Common myeloid progenitor, CD34-positive (primary cell): Measurements from ENCODE around the gene TTBK2.

ENCODE experiments used
- CTCF ChIA-PET: fragments of 350-600 bp; sonication (Branson Sonifier 250); formaldehyde crosslinking; loops from one replicate; lab custom pipeline; 2021; ENCODE audit warnings: antibody characterized with exemption; lab: Charles Lee
- POLR2A ChIA-PET: fragments of 350-600 bp; sonication (Branson Sonifier 250); formaldehyde crosslinking; loops from one replicate; lab custom pipeline; 2021; ENCODE audit warnings: antibody characterized with exemption; lab: Charles Lee
- DNase-seq, 3 donors: peaks; one replicate each; pipeline versions ENCODE4 v3.0.0 to v3.0.0-alpha.2; 2013
- H3K27ac ChIP-seq, 2 experiments: 1 replicate in 1 of 2; 2 replicates in 1 of 2; pipeline ENCODE4 v1.7.0; 2013; ENCODE audit warnings: inconsistent platforms in 2 of 2, low read length in 2 of 2, mild to moderate bottlenecking in 2 of 2, low read depth in 1 of 2, moderate library complexity in 1 of 2; ENCODE audit not compliant: severe bottlenecking in 2 of 2, insufficient read depth in 1 of 2, poor library complexity in 1 of 2
- H3K27me3 ChIP-seq, 5 experiments: replicated peaks in 2 of 5; 1 replicate in 3 of 5; 2 replicates in 2 of 5; pipeline versions ENCODE4 v1.6.1 to v1.7.0; 2013; ENCODE audit warnings: low read length in 4 of 5, mild to moderate bottlenecking in 2 of 5, moderate library complexity in 2 of 5, inconsistent platforms in 1 of 5; ENCODE audit not compliant: insufficient read depth in 5 of 5, control insufficient read depth in 4 of 5
- H3K36me3 ChIP-seq, 4 experiments: 1 replicate in 2 of 4; 2 replicates in 2 of 4; pipeline versions ENCODE4 v1.6.1 to v1.7.0; 2013; ENCODE audit warnings: low read length in 3 of 4, control low read depth in 1 of 4, mild to moderate bottlenecking in 1 of 4; ENCODE audit not compliant: control insufficient read depth in 4 of 4, insufficient read depth in 4 of 4
- H3K4me1 ChIP-seq, 4 experiments: 1 replicate in 3 of 4; 2 replicates in 1 of 4; pipeline versions ENCODE4 v1.6.1 to v1.7.1; 2013; ENCODE audit warnings: low read length in 3 of 4, mild to moderate bottlenecking in 3 of 4, control low read depth in 1 of 4, inconsistent platforms in 1 of 4, moderate library complexity in 1 of 4; ENCODE audit not compliant: control insufficient read depth in 4 of 4, insufficient read depth in 4 of 4; ENCODE audit errors: control extremely low read depth in 1 of 4
- H3K4me3 ChIP-seq, 7 experiments: 1 replicate in 4 of 7; 2 replicates in 3 of 7; pipeline versions ENCODE4 v1.5.1 to v1.7.0; 2013; ENCODE audit warnings: mild to moderate bottlenecking in 7 of 7, low read length in 6 of 7, moderate library complexity in 6 of 7, inconsistent platforms in 2 of 7, low read depth in 2 of 7, control low read depth in 1 of 7; ENCODE audit not compliant: insufficient read depth in 4 of 7, control insufficient read depth in 1 of 7; ENCODE audit errors: extremely low read depth in 1 of 7
- H3K9me3 ChIP-seq, 5 experiments: 1 replicate in 4 of 5; 2 replicates in 1 of 5; pipeline versions ENCODE4 v1.6.1 to v1.7.1; 2013; ENCODE audit warnings: low read length in 4 of 5, mild to moderate bottlenecking in 2 of 5, inconsistent platforms in 1 of 5, low read depth in 1 of 5, moderate library complexity in 1 of 5; ENCODE audit not compliant: control insufficient read depth in 4 of 5, insufficient read depth in 2 of 5; ENCODE audit errors: control extremely low read depth in 1 of 5
- WGBS: methylation state at CpG from one replicate; pipeline ENCODE4 v1.1.5; 2013; ENCODE audit not compliant: insufficient coverage; 5-methylcytosine and 5-hydroxymethylcytosine counted together

TTBK2 gene

GRCh38 chr15:42736793-42737528 lies 183.6 kb downstream of the TTBK2 start, which contains the start of gene CDAN1:
Gene CDAN1, minus strand, starts transcription at chr15:42737128. Its CDS starts 26 bp downstream, at chr15:42737102.
- CTCF ChIA-PET: interaction anchor here (0.6 to 1.1 kb wide), 3 partner anchors 31 to 189 kb away, joined by 3 read pairs; no protein-coding TSS in a partner anchor

GRCh38 chr15:42736178-42736792 lies 184.3 kb downstream of the TTBK2 start:
- ChIA-PET CTCF (interaction anchor here (1.1 to 2.1 kb wide), 2 partner anchors 11 to 31 kb away, joined by 3 to 6 read pairs; no protein-coding TSS in a partner anchor), POLR2A (no interaction called here)
- peak overlapping the region; percentile 58 to 95 for H3K27ac ChIP-seq
- peak in 2 of 3 donors; percentile 29 to 34 for DNase-seq
- no peaks in the 10 kb centered on the region for H3K27me3 ChIP-seq
- WGBS: 3% methylated on average over 38 of the region's 55 CpGs
- no peaks in the 10 kb centered on the region for H3K9me3 ChIP-seq
- H3K36me3 ChIP-seq: peaks cover 1 to 47% (median 28%) of the 10 kb centered on the region in 4 experiments
- H3K4me3 ChIP-seq: peak overlapping the region; percentile 78 to 98 (median 89)
- peaks cover 0 to 17% (median 11%) of the 10 kb centered on the region in 4 experiments for H3K4me1 ChIP-seq

More at GRCh38 chr15:42736793-42737528, 183.6 kb downstream of the TTBK2 start, which contains the start of gene CDAN1:
- Histone ChIP-seq H3K4me1 (peaks cover 0 to 17% (median 11%) of the 10 kb centered on the region in 4 experiments), H3K27ac (peak within 1 kb of the TSS; percentile 86 to 95), H3K27me3 (no peaks in the 10 kb centered on the region), H3K36me3 (peaks cover 0 to 40% (median 26%) of the 10 kb centered on the region in 4 experiments), H3K4me3 (peak within 1 kb of the TSS; percentile 78 to 98 (median 89)), H3K9me3 (no peaks in the 10 kb centered on the region)
- under 1% methylated on average over 68 of the region's 76 CpGs for WGBS
- POLR2A ChIA-PET: no interaction called here
- DNase-seq: peak; percentile 79 to 89 (median 89)

GRCh38 chr15:42735382-42736165 lies 185.0 kb downstream of the TTBK2 start:
- Histone ChIP-seq H3K27me3 (no peaks in the 10 kb centered on the region), H3K36me3 (peaks cover 3 to 54% (median 33%) of the 10 kb centered on the region in 4 experiments), H3K4me3 (peak overlapping the region; percentile 78 to 98 (median 89)), H3K4me1 (peaks cover 0 to 17% (median 11%) of the 10 kb centered on the region in 4 experiments), H3K27ac (peak overlapping the region in 1 of 2 experiments; percentile 95), H3K9me3 (no peaks in the 10 kb centered on the region)
- 94% methylated on average over 15 of the region's 19 CpGs for WGBS
- POLR2A ChIA-PET: no interaction called here
- DNase-seq: no peak
- CTCF ChIA-PET: interaction anchor here (0.8 to 2.1 kb wide), 3 partner anchors 10 to 30 kb away, joined by 3 to 6 read pairs (median 3); no protein-coding TSS in a partner anchor

GRCh38 chr15:42734076-42734672 lies 186.4 kb downstream of the TTBK2 start:
- Histone ChIP-seq H3K36me3 (peaks cover 3 to 63% (median 46%) of the 10 kb centered on the region in 4 experiments), H3K27me3 (no peaks in the 10 kb centered on the region)
- POLR2A ChIA-PET: no interaction called here

GRCh38 chr15:42733027-42733426 lies 187.6 kb downstream of the TTBK2 start:
- CTCF ChIA-PET: no interaction called here
- 97% methylated on average over 8 of the region's 11 CpGs for WGBS
- Histone ChIP-seq H3K27ac (no peak overlapping the region), H3K9me3 (no peaks in the 10 kb centered on the region), H3K36me3 (peaks cover 3 to 74% (median 56%) of the 10 kb centered on the region in 4 experiments), H3K4me1 (peaks cover 0 to 17% (median 11%) of the 10 kb centered on the region in 4 experiments), H3K27me3 (no peaks in the 10 kb centered on the region), H3K4me3 (no peak overlapping the region)
- POLR2A ChIA-PET: no interaction called here
- no peak for DNase-seq

More at GRCh38 chr15:42734076-42734672, 186.4 kb downstream of the TTBK2 start:
- Histone ChIP-seq H3K4me1 (peaks cover 0 to 17% (median 11%) of the 10 kb centered on the region in 4 experiments), H3K4me3 (no peak overlapping the region), H3K27ac (no peak overlapping the region), H3K9me3 (no peaks in the 10 kb centered on the region)
- no peak for DNase-seq
- CTCF ChIA-PET: no interaction called here
- WGBS: 98% methylated on average over 4 of the region's 6 CpGs

- DNase-seq: no peak
- no peak overlapping the region for H3K27ac ChIP-seq
- H3K27me3 ChIP-seq: no peaks in the 10 kb centered on the region
- ChIA-PET CTCF (no interaction called here), POLR2A (no interaction called here)
- H3K9me3 ChIP-seq: no peaks in the 10 kb centered on the region
- H3K36me3 ChIP-seq: peaks cover 3 to 82% (median 63%) of the 10 kb centered on the region in 4 experiments
- no peak overlapping the region for H3K4me3 ChIP-seq
- 97% methylated on average over 15 of the region's 15 CpGs for WGBS
- peaks cover 0 to 11% (median 6%) of the 10 kb centered on the region in 4 experiments for H3K4me1 ChIP-seq
These were observed 188.3 kb downstream of the TTBK2 start for GRCh38 chr15:42732095-42732827.
